GM23248 (cell line): ENCODE data around the gene ERO1A.

Experiments used
- EZH2 ChIP-seq: fragments of 200-600 bp; sonication (generic); IDR thresholded peaks from 2 replicates; pipeline ENCODE4 v1.6.1; 2018; ENCODE audit warnings: antibody characterized with exemption, mild to moderate bottlenecking; ENCODE audit not compliant: insufficient read depth, poor library complexity, severe bottlenecking
- EZH2phosphoT487 ChIP-seq: fragments of 200-600 bp; sonication (generic); IDR thresholded peaks from 2 replicates; pipeline ENCODE4 v1.6.1; 2018; ENCODE audit warnings: antibody characterized with exemption, moderate library complexity, mild to moderate bottlenecking, low read depth; ENCODE audit not compliant: insufficient read depth

GRCh38 chr14:52730709-52731111, 35.4 kb upstream of the ERO1A start:
- TF ChIP-seq EZH2 (no peak), EZH2phosphoT487 (no peak)
